Activated CD8-positive, alpha-beta memory T cell treated with anti-CD3 and anti-CD28 coated beads, Interleukin-2, amount 10 ng/mL, durations not matched to agents 7 days and 5 days (primary cell): ENCODE measurements around the gene CXCL9. TPM values are rescaled to one million over a fixed set of nuclear protein-coding genes. Genes with fewer than 3 reads are reported as not detected.
A peak's percentile ranks its signal among the peaks of the same experiment; 100 is the strongest.
"Not testable (repeated sequence)": the region's sequence is repeated elsewhere in the genome, so short reads cannot be mapped to it uniquely, and the experiment has no call there.

Experiments
- ATAC-seq: fragments of 150-1000 bp; cut with Tn5 transposase; one replicate; pipeline ENCODE4 v1.10.0; 2021; ENCODE audit warnings: moderate library complexity
- CTCF ChIA-PET: fragments of 350-600 bp; sonication (Branson Sonifier 250); formaldehyde crosslinking; loops from one replicate; lab custom pipeline; 2021; ENCODE audit warnings: antibody characterized with exemption; lab: Charles Lee
- DNase-seq: peaks from one replicate; pipeline ENCODE4 v3.0.0-alpha.2; 2020
- H3K27ac Mint-ChIP-seq: one replicate; pipeline ENCODE4 v1.8.0; 2021; ENCODE audit warnings: mild to moderate bottlenecking, mixed read lengths
- H3K27me3 Mint-ChIP-seq: one replicate; pipeline ENCODE4 v1.8.0; 2021; ENCODE audit warnings: mixed read lengths
- H3K36me3 Mint-ChIP-seq: one replicate; pipeline ENCODE4 v1.8.0; 2021; ENCODE audit warnings: mild to moderate bottlenecking, mixed read lengths
- H3K4me1 Mint-ChIP-seq: one replicate; pipeline ENCODE4 v1.8.0; 2021; ENCODE audit warnings: mixed read lengths
- H3K4me3 Mint-ChIP-seq: one replicate; pipeline ENCODE4 v1.8.0; 2021; ENCODE audit warnings: mild to moderate bottlenecking, moderate library complexity, mixed read lengths
- H3K9me3 Mint-ChIP-seq: one replicate; pipeline ENCODE4 v1.8.0; 2022; ENCODE audit warnings: low read depth, mixed read lengths
- total RNA-seq, 2 experiments: library from RNA; stranded (reverse); gene quantifications; one replicate each; pipeline ENCODE4 v1.2.3, GENCODE V29; 2021

Gene CXCL9
- total RNA-seq, 2 experiments from 2014 or later, result 0.07 TPM; not detected in 1

- ATAC-seq, result no peak
- Mint-ChIP-seq H3K9me3 (no peaks in the 10 kb centered on the region), H3K27me3 (no peaks in the 10 kb centered on the region), H3K36me3 (peaks cover 44% of the 10 kb centered on the region), H3K27ac (no peak overlapping the region), H3K4me3 (no peak overlapping the region), H3K4me1 (no peaks in the 10 kb centered on the region)
- CTCF ChIA-PET, result interaction anchor here (1.6 kb wide), 1 partner anchor 85 kb away, joined by 5 read pairs; no protein-coding TSS in a partner anchor
- no peak for DNase-seq
Observed at GRCh38 chr4:75980576-75980975, 26.7 kb downstream of the CXCL9 start.

- Mint-ChIP-seq H3K27me3 (no peaks in the 10 kb centered on the region), H3K4me3 (no peak overlapping the region), H3K36me3 (peaks cover 54% of the 10 kb centered on the region), H3K27ac (no peak overlapping the region), H3K9me3 (no peaks in the 10 kb centered on the region), H3K4me1 (no peaks in the 10 kb centered on the region)
- no peak for ATAC-seq
- CTCF ChIA-PET, result no interaction called here
- DNase-seq, result no peak
Observed at GRCh38 chr4:75976177-75976576, 31.1 kb downstream of the CXCL9 start.

- DNase-seq, result no peak
- no peak overlapping the region for H3K4me3 Mint-ChIP-seq
- peaks cover 3% of the 10 kb centered on the region for H3K4me1 Mint-ChIP-seq
- no peak for ATAC-seq
- CTCF ChIA-PET, result no interaction called here
- H3K27me3 Mint-ChIP-seq, result no peaks in the 10 kb centered on the region
- peaks cover 65% of the 10 kb centered on the region for H3K36me3 Mint-ChIP-seq
- H3K9me3 Mint-ChIP-seq, result no peaks in the 10 kb centered on the region
- H3K27ac Mint-ChIP-seq, result no peak overlapping the region
Observed at GRCh38 chr4:75973766-75974165, 33.5 kb downstream of the CXCL9 start.

- ATAC-seq (no peak), DNase-seq (no peak)
- H3K27ac Mint-ChIP-seq, result peak overlapping the region; percentile 42
- H3K27me3 Mint-ChIP-seq, result no peaks in the 10 kb centered on the region
- peaks cover 12% of the 10 kb centered on the region for H3K4me1 Mint-ChIP-seq
- CTCF ChIA-PET, result no interaction called here
- peaks cover 81% of the 10 kb centered on the region for H3K36me3 Mint-ChIP-seq
- peaks cover 5% of the 10 kb centered on the region for H3K9me3 Mint-ChIP-seq
- H3K4me3 Mint-ChIP-seq, result no peak overlapping the region
Observed at GRCh38 chr4:75968084-75968483, 39.2 kb downstream of the CXCL9 start.

GRCh38 chr4:75963558-75963957 lies 43.8 kb downstream of the CXCL9 start:
- H3K4me1 Mint-ChIP-seq, result peaks cover 9% of the 10 kb centered on the region
- no peak overlapping the region for H3K4me3 Mint-ChIP-seq
- no peak overlapping the region for H3K27ac Mint-ChIP-seq
- DNase-seq (no peak), ATAC-seq (no peak)
- peaks cover 5% of the 10 kb centered on the region for H3K9me3 Mint-ChIP-seq
- CTCF ChIA-PET, result no interaction called here
- peaks cover 85% of the 10 kb centered on the region for H3K36me3 Mint-ChIP-seq
- no peaks in the 10 kb centered on the region for H3K27me3 Mint-ChIP-seq

- H3K9me3 Mint-ChIP-seq, H3K4me1 Mint-ChIP-seq, CTCF ChIA-PET, DNase-seq, H3K27me3 Mint-ChIP-seq, H3K4me3 Mint-ChIP-seq, H3K27ac Mint-ChIP-seq, ATAC-seq: not testable (repeated sequence)
- peaks cover 84% of the 10 kb centered on the region for H3K36me3 Mint-ChIP-seq
Observed at GRCh38 chr4:75962072-75962471, 45.2 kb downstream of the CXCL9 start.

GRCh38 chr4:75958546-75958945 lies 48.8 kb downstream of the CXCL9 start:
- H3K27me3 Mint-ChIP-seq, ATAC-seq, H3K27ac Mint-ChIP-seq, DNase-seq, H3K4me3 Mint-ChIP-seq, H3K9me3 Mint-ChIP-seq: not testable (repeated sequence)
- peaks cover 77% of the 10 kb centered on the region for H3K36me3 Mint-ChIP-seq
- peaks cover 24% of the 10 kb centered on the region for H3K4me1 Mint-ChIP-seq
- CTCF ChIA-PET, result interaction anchor here (0.7 kb wide), 1 partner anchor 34 kb away, joined by 4 read pairs; no protein-coding TSS in a partner anchor

- CTCF ChIA-PET, H3K9me3 Mint-ChIP-seq, ATAC-seq, DNase-seq, H3K4me3 Mint-ChIP-seq, H3K27me3 Mint-ChIP-seq: not testable (repeated sequence)
- Mint-ChIP-seq H3K4me1 (peaks cover 26% of the 10 kb centered on the region), H3K36me3 (peaks cover 62% of the 10 kb centered on the region), H3K27ac (peak overlapping the region; percentile 61)
Observed at GRCh38 chr4:75954811-75955210, 52.5 kb downstream of the CXCL9 start.

GRCh38 chr4:75953509-75953908 lies 53.8 kb downstream of the CXCL9 start:
- DNase-seq (no peak), ATAC-seq (no peak)
- CTCF ChIA-PET, result interaction anchor here (1.4 to 1.6 kb wide), 2 partner anchors 37 to 38 kb away, joined by 3 to 4 read pairs; partner anchors contain the start of gene SDAD1
- Mint-ChIP-seq H3K9me3 (no peaks in the 10 kb centered on the region), H3K4me3 (no peak overlapping the region), H3K36me3 (peaks cover 64% of the 10 kb centered on the region), H3K27ac (peak overlapping the region; percentile 12), H3K4me1 (peaks cover 27% of the 10 kb centered on the region), H3K27me3 (no peaks in the 10 kb centered on the region)

Other genes with a start within 250 kb of the CXCL9 start
- gene PPEF2, start 105.1 kb downstream of the CXCL9 start, total RNA-seq, result under 1 TPM in 1 of 2 experiments, not detected in 1; 0.29 TPM
- gene NAAA, start 66.5 kb downstream of the CXCL9 start, total RNA-seq, result 10 to 100 TPM; 29.3 to 40.6 TPM
- gene SDAD1, start 16.6 kb downstream of the CXCL9 start, total RNA-seq, result 10 to 100 TPM; 45.6 to 48.0 TPM
- under 1 TPM; 0.75 to 0.82 TPM for gene CXCL10, start 16.0 kb upstream of the CXCL9 start, total RNA-seq
- gene CXCL11, start 28.6 kb upstream of the CXCL9 start, total RNA-seq, result under 1 TPM; 0.40 to 0.53 TPM
- gene ART3, start 67.2 kb upstream of the CXCL9 start, total RNA-seq, result not detected
- gene NUP54, start 140.9 kb upstream of the CXCL9 start, total RNA-seq, result 10 to 100 TPM; 46.8 to 57.5 TPM
- gene SCARB2, start 206.3 kb upstream of the CXCL9 start, total RNA-seq, result 10 to 100 TPM in 1 of 2 experiments, 1 to 10 TPM in 1; 8.9 to 15.6 TPM
- under 1 TPM in 1 of 2 experiments, not detected in 1; 0.18 TPM for gene FAM47E, start 244.2 kb upstream of the CXCL9 start, total RNA-seq